Hepatocyte (in vitro differentiated cells): Measurements from ENCODE around the gene AK1.

Experiments
- CTCF ChIP-seq: fragments of 200-600 bp; sonication (generic); IDR thresholded peaks from 2 replicates; pipeline ENCODE4 v1.5.1; 2016; ENCODE audit warnings: antibody characterized with exemption, mild to moderate bottlenecking; ENCODE audit not compliant: poor library complexity
- EZH2 ChIP-seq: fragments of 200-600 bp; sonication (generic); IDR thresholded peaks from 2 replicates; pipeline ENCODE4 v1.6.1; 2016; ENCODE audit warnings: antibody characterized with exemption, mild to moderate bottlenecking, borderline replicate concordance

DNA sequence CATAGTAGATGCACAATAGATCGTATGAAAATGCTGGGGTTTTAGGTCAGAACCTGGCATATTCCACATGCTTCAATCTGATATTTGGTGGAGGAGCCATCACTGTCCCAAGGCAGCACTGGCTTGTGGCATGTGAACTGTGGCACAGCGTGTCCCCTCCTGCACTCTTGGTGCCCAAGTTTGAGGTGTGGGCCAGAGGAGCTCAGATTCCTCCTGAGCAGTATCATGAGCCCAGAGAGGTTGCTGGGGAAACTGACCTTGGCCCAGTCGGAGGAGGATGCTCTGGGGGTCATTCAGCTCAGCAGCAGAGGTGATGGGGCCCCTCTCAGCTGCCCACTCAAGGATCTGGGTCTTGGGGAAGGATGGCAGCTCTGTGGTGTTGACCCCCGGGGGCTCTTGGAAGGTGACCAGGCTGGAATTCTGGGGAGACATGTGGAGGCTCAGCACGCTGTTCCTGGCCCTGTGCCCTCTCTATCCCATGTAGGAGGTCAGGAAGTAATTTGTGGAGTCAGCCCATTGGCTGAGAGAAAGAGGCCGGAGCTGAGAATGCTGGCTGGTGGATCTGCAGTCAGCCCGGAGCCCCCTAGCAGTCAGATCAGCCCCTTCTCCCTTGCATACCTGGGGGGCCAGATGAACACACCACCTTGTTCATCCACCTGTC is 51.1 kb downstream of the AK1 start:
- TF ChIP-seq CTCF = no peak
- TF ChIP-seq EZH2 = no peak
